T-helper 17 cell (primary cell): Measurements from ENCODE around the gene HIVEP2. TPM values are rescaled to one million over a fixed set of nuclear protein-coding genes. Genes with fewer than 3 reads are reported as not detected.

ENCODE experiments used
- ATAC-seq: fragments of 150-1000 bp; cut with Tn5 transposase; 2 replicates; pipeline ENCODE4 v1.10.0; 2021; ENCODE audit warnings: mild to moderate bottlenecking, moderate library complexity
- DNase-seq, 3 donors: peaks; one replicate each; pipeline versions ENCODE4 v3.0.0 to v3.0.0-alpha.2; 2020 to 2021
- H3K9me3 ChIP-seq: one replicate; pipeline ENCODE4 v1.7.0; 2013; ENCODE audit warnings: low read length, mild to moderate bottlenecking; ENCODE audit not compliant: control insufficient read depth, poor library complexity, severe bottlenecking
- H3K27ac Mint-ChIP-seq: one replicate; pipeline ENCODE4 v1.8.0; 2022; ENCODE audit warnings: mild to moderate bottlenecking, moderate library complexity, mixed read lengths
- H3K27me3 Mint-ChIP-seq: one replicate; pipeline ENCODE4 v1.8.0; 2022; ENCODE audit warnings: mixed read lengths
- H3K36me3 Mint-ChIP-seq: one replicate; pipeline ENCODE4 v1.8.0; 2022; ENCODE audit warnings: low read depth, mixed read lengths
- H3K4me1 Mint-ChIP-seq: one replicate; pipeline ENCODE4 v1.8.0; 2022; ENCODE audit warnings: mild to moderate bottlenecking, mixed read lengths
- H3K4me3 Mint-ChIP-seq: one replicate; pipeline ENCODE4 v1.8.0; 2022; ENCODE audit warnings: mild to moderate bottlenecking, moderate library complexity, mixed read lengths
- total RNA-seq, 4 donors: library from RNA in 2 of 4; stranded (reverse) in 2 of 4; gene quantifications; one replicate each; pipeline ENCODE4 v1.2.3 and lab custom pipeline; 2022 to 2026

The HIVEP2 gene
- total RNA-seq, 2 donors from 2014 or later: 73.6 to 78.6 TPM

- Mint-ChIP-seq H3K4me3 (peak overlapping the region; percentile 91), H3K36me3 (no peaks in the 10 kb centered on the region), H3K27me3 (no peaks in the 10 kb centered on the region), H3K27ac (no peak overlapping the region), H3K4me1 (peaks cover 58% of the 10 kb centered on the region)
- DNase-seq: peak in 1 of 3 donors; percentile 32
- H3K9me3 ChIP-seq: no peaks in the 10 kb centered on the region
- ATAC-seq: peak; percentile 62
Observed at GRCh38 chr6:142907544-142907943, 37.4 kb downstream of the HIVEP2 start.

GRCh38 chr6:142906945-142907470 is 38.0 kb downstream of the HIVEP2 start:
- ATAC-seq: peak; percentile 36
- no peaks in the 10 kb centered on the region for H3K36me3 Mint-ChIP-seq
- H3K9me3 ChIP-seq: no peaks in the 10 kb centered on the region
- H3K27ac Mint-ChIP-seq: no peak overlapping the region
- H3K27me3 Mint-ChIP-seq: no peaks in the 10 kb centered on the region
- DNase-seq: no peak
- H3K4me1 Mint-ChIP-seq: peaks cover 58% of the 10 kb centered on the region
- peak overlapping the region; percentile 91 for H3K4me3 Mint-ChIP-seq

GRCh38 chr6:142903812-142904211 is 41.2 kb downstream of the HIVEP2 start:
- Mint-ChIP-seq H3K36me3 (no peaks in the 10 kb centered on the region), H3K27me3 (no peaks in the 10 kb centered on the region), H3K4me3 (peak overlapping the region; percentile 86), H3K27ac (no peak overlapping the region), H3K4me1 (peaks cover 48% of the 10 kb centered on the region)
- peak; percentile 27 for ATAC-seq
- H3K9me3 ChIP-seq: no peaks in the 10 kb centered on the region
- no peak for DNase-seq

- Mint-ChIP-seq H3K27ac (no peak overlapping the region), H3K36me3 (no peaks in the 10 kb centered on the region), H3K4me3 (peak overlapping the region; percentile 88), H3K4me1 (peaks cover 42% of the 10 kb centered on the region), H3K27me3 (no peaks in the 10 kb centered on the region)
- peak; percentile 76 for ATAC-seq
- DNase-seq: peak; percentile 57 to 71 (median 70)
- H3K9me3 ChIP-seq: no peaks in the 10 kb centered on the region
Observed at GRCh38 chr6:142902636-142903053, 42.3 kb downstream of the HIVEP2 start.

GRCh38 chr6:142901611-142902010 is 43.4 kb downstream of the HIVEP2 start:
- no peaks in the 10 kb centered on the region for H3K9me3 ChIP-seq
- Mint-ChIP-seq H3K4me1 (peaks cover 33% of the 10 kb centered on the region), H3K36me3 (no peaks in the 10 kb centered on the region), H3K27me3 (no peaks in the 10 kb centered on the region), H3K4me3 (peak overlapping the region; percentile 88), H3K27ac (no peak overlapping the region)
- ATAC-seq (no peak), DNase-seq (no peak)

- Mint-ChIP-seq H3K36me3 (peaks cover 2% of the 10 kb centered on the region), H3K4me3 (peak overlapping the region; percentile 74), H3K27ac (no peak overlapping the region), H3K4me1 (peaks cover 37% of the 10 kb centered on the region), H3K27me3 (no peaks in the 10 kb centered on the region)
- ATAC-seq (peak; percentile 69), DNase-seq (no peak)
- H3K9me3 ChIP-seq: no peaks in the 10 kb centered on the region
Observed at GRCh38 chr6:142900227-142900971, 44.6 kb downstream of the HIVEP2 start.

GRCh38 chr6:142898927-142899895 is 45.8 kb downstream of the HIVEP2 start:
- DNase-seq (no peak), ATAC-seq (no peak)
- Mint-ChIP-seq H3K27me3 (no peaks in the 10 kb centered on the region), H3K27ac (no peak overlapping the region), H3K4me1 (peaks cover 38% of the 10 kb centered on the region), H3K4me3 (no peak overlapping the region), H3K36me3 (peaks cover 4% of the 10 kb centered on the region)
- no peaks in the 10 kb centered on the region for H3K9me3 ChIP-seq

GRCh38 chr6:142897659-142898058 is 47.3 kb downstream of the HIVEP2 start:
- Mint-ChIP-seq H3K27me3 (no peaks in the 10 kb centered on the region), H3K27ac (no peak overlapping the region), H3K4me1 (peaks cover 38% of the 10 kb centered on the region), H3K36me3 (peaks cover 4% of the 10 kb centered on the region), H3K4me3 (no peak overlapping the region)
- no peaks in the 10 kb centered on the region for H3K9me3 ChIP-seq
- ATAC-seq (no peak), DNase-seq (no peak)

GRCh38 chr6:142896732-142897131 is 48.2 kb downstream of the HIVEP2 start:
- peaks cover 4% of the 10 kb centered on the region for H3K36me3 Mint-ChIP-seq
- no peak overlapping the region for H3K27ac Mint-ChIP-seq
- DNase-seq (no peak), ATAC-seq (no peak)
- H3K27me3 Mint-ChIP-seq: no peaks in the 10 kb centered on the region
- no peaks in the 10 kb centered on the region for H3K9me3 ChIP-seq
- H3K4me1 Mint-ChIP-seq: peaks cover 38% of the 10 kb centered on the region
- no peak overlapping the region for H3K4me3 Mint-ChIP-seq

GRCh38 chr6:142893088-142893487 is 51.9 kb downstream of the HIVEP2 start:
- ATAC-seq (no peak), DNase-seq (no peak)
- no peaks in the 10 kb centered on the region for H3K9me3 ChIP-seq
- H3K36me3 Mint-ChIP-seq: peaks cover 4% of the 10 kb centered on the region
- no peak overlapping the region for H3K4me3 Mint-ChIP-seq
- H3K27ac Mint-ChIP-seq: peak overlapping the region; percentile 99
- no peaks in the 10 kb centered on the region for H3K27me3 Mint-ChIP-seq
- peaks cover 47% of the 10 kb centered on the region for H3K4me1 Mint-ChIP-seq

GRCh38 chr6:142892254-142893021 is 52.5 kb downstream of the HIVEP2 start:
- peak overlapping the region; percentile 99 for H3K27ac Mint-ChIP-seq
- peaks cover 50% of the 10 kb centered on the region for H3K4me1 Mint-ChIP-seq

GRCh38 chr6:142891454-142891853 is 53.5 kb downstream of the HIVEP2 start:
- peaks cover 59% of the 10 kb centered on the region for H3K4me1 Mint-ChIP-seq
- H3K4me3 Mint-ChIP-seq: peak overlapping the region; percentile 70
- H3K27me3 Mint-ChIP-seq: no peaks in the 10 kb centered on the region
- H3K9me3 ChIP-seq: no peaks in the 10 kb centered on the region
- DNase-seq (no peak), ATAC-seq (no peak)
- peak overlapping the region; percentile 99 for H3K27ac Mint-ChIP-seq
- peaks cover 4% of the 10 kb centered on the region for H3K36me3 Mint-ChIP-seq

More at GRCh38 chr6:142892254-142893021, 52.5 kb downstream of the HIVEP2 start:
- ATAC-seq (no peak), DNase-seq (no peak)
- Mint-ChIP-seq H3K4me3 (peak overlapping the region; percentile 36), H3K27me3 (no peaks in the 10 kb centered on the region), H3K36me3 (peaks cover 4% of the 10 kb centered on the region)
- H3K9me3 ChIP-seq: no peaks in the 10 kb centered on the region
